ENCODE results near the gene PSMA2.

PSMA2 gene

DNA sequence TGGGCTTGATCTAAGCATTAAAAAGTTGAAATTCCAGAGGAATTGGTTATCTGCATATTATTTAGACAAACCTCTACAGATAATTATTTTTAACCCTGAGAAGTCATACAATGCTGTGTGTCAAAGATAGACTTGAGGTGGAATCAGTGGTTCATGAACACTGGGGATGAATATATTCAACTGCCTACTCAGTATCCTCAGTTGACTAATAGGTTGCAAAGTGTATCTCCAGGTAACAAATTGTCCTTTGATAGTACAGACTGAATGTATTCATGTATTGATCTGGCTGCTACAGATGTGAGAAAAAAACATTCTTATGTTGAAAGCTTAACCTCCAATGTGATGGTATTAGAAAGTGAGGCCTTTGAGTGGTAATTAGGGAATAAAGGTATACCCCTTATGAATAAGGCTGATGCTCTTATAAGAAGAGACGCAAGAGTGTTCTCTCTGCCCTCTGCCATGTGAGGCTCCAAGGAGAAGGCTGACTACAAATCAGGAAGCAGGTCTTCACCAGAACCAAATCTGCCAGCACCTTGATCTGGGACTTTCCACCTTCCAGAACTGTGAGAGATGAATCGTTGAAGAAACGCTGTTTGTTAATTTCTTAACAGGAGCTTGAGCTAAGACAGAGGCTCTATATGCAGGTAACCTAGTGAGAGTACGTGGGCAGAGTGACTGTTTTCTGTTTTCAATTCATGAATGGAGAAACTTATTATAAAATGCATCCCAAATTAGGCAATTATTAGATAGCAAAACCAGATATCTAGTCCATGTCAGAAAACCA lies 7.7 kb upstream of the PSMA2 start:
- no peak for TF ChIP-seq CTCF (conservative IDR thresholded peaks at IDR 0.05)
- no peak for TF ChIP-seq ZFX (IDR thresholded peaks at IDR 0.05)
- no peak overlapping the region for H3K27ac ChIP-seq

DNA sequence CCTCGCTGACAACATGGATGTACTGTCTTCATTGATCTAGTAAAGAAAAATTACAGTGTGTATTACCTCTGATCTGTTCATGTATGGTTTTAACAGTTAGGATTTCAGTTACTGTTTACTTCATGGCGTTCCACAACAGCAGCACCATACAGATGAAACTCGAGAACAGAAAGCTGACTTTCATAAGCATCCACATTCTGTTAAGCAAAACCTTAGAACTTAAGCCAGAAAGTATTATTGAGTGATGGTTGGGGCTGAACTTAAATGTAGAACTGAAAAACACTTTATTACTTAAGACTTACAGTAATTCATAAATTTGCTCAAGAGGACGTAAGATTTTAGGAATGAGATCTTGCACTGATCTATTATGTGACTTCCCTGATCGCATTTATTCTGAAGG lies 3.9 kb upstream of the PSMA2 start:
- H3K27ac ChIP-seq, result no peak overlapping the region
- no peak for TF ChIP-seq ZFX (IDR thresholded peaks at IDR 0.05)
- no peak for TF ChIP-seq CTCF (conservative IDR thresholded peaks at IDR 0.05)

GRCh38 chr7:42934291-42934690 lies 2.3 kb upstream of the PSMA2 start:
- TF ChIP-seq ZFX (IDR thresholded peaks at IDR 0.05) (no peak), CTCF (conservative IDR thresholded peaks at IDR 0.05) (no peak)
- no peak overlapping the region for H3K27ac ChIP-seq

- no peak for TF ChIP-seq ZFX (IDR thresholded peaks at IDR 0.05)
- TF ChIP-seq CTCF (conservative IDR thresholded peaks at IDR 0.05), result no peak
- peak overlapping the region; percentile 88 for H3K27ac ChIP-seq
Observed at GRCh38 chr7:42932811-42933591, 1.0 kb upstream of the PSMA2 start.

GRCh38 chr7:42931447-42931833 lies 534 bp downstream of the PSMA2 start:
- TF ChIP-seq CTCF (conservative IDR thresholded peaks at IDR 0.05) (no peak), ZFX (IDR thresholded peaks at IDR 0.05) (no peak)
- H3K27ac ChIP-seq, result peak overlapping the region; percentile 88

DNA sequence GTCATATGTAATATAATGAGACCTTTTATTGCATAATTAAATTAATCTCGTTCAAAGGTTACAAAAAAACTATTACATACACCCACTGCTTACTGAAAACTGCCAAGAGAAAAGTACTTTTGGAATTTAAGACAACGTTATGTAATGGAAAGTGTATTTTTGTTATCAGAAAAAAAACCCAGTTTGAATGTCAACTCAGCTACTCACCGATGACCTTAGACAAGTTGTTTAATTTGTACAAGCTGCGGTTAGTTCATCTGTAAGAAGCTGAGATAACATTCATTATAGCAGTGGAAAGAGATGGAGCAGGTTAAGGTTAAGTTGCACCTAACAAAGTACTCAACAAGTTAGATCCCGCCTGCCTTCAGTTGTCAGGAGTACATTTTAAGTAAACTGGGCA lies 1.1 kb downstream of the PSMA2 start:
- no peak for TF ChIP-seq CTCF (conservative IDR thresholded peaks at IDR 0.05)
- TF ChIP-seq ZFX (IDR thresholded peaks at IDR 0.05), result no peak
- H3K27ac ChIP-seq, result no peak overlapping the region

- H3K27ac ChIP-seq, result no peak overlapping the region
- TF ChIP-seq CTCF (conservative IDR thresholded peaks at IDR 0.05), result no peak
- no peak for TF ChIP-seq ZFX (IDR thresholded peaks at IDR 0.05)
Observed at GRCh38 chr7:42929449-42929848, 2.5 kb downstream of the PSMA2 start.
